ENCODE data around the gene SCNN1B. TPM values are rescaled to one million over a fixed set of nuclear protein-coding genes. Genes with fewer than 3 reads are reported as not detected.
"Not testable (repeated sequence)": the region's sequence is repeated elsewhere in the genome, so short reads cannot be mapped to it uniquely, and the experiment has no call there.

The SCNN1B gene
- total RNA-seq, 1 donor from 2014 or later, result not detected

DNA sequence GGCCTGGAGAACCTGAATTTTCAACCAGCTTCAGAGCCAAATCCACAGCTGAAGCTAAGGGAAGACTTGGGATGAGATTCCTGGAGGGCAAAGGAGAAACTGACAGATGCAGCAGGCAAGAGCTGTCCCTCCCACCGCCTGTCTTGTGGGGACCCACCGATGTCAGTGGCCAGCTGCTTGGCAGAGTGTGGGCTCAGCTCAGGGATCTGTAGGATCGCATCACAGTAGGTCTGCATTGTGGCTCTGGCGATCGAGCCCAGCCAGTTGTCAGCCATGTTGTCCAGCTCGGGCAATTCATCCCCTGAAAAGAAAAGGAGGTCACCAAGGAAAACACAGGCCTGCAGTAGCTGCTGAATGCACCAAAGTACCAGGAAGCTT is 90.1 kb downstream of the SCNN1B start:
- no peak overlapping the region for H3K27ac Mint-ChIP-seq (ENCODE audit: unreplicated experiment)
- H3K4me3 Mint-ChIP-seq (ENCODE audit: unreplicated experiment), result no peak overlapping the region
- H3K4me1 Mint-ChIP-seq (ENCODE audit: unreplicated experiment), result peaks cover 3% of the 10 kb centered on the region
- TF ChIP-seq, protein P1, sequence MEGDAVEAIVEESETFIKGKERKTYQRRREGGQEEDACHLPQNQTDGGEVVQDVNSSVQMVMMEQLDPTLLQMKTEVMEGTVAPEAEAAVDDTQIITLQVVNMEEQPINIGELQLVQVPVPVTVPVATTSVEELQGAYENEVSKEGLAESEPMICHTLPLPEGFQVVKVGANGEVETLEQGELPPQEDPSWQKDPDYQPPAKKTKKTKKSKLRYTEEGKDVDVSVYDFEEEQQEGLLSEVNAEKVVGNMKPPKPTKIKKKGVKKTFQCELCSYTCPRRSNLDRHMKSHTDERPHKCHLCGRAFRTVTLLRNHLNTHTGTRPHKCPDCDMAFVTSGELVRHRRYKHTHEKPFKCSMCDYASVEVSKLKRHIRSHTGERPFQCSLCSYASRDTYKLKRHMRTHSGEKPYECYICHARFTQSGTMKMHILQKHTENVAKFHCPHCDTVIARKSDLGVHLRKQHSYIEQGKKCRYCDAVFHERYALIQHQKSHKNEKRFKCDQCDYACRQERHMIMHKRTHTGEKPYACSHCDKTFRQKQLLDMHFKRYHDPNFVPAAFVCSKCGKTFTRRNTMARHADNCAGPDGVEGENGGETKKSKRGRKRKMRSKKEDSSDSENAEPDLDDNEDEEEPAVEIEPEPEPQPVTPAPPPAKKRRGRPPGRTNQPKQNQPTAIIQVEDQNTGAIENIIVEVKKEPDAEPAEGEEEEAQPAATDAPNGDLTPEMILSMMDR (IDR thresholded peaks at IDR 0.05), result no peak
- no peaks in the 10 kb centered on the region for H3K27me3 Mint-ChIP-seq (ENCODE audit: unreplicated experiment)
- no peaks in the 10 kb centered on the region for H3K9me3 Mint-ChIP-seq (ENCODE audit: unreplicated experiment)
- DNase-seq (ENCODE audit: extremely low spot score, unreplicated experiment), result no peak
- H3K36me3 Mint-ChIP-seq (ENCODE audit: unreplicated experiment), result peaks cover 44% of the 10 kb centered on the region

DNA sequence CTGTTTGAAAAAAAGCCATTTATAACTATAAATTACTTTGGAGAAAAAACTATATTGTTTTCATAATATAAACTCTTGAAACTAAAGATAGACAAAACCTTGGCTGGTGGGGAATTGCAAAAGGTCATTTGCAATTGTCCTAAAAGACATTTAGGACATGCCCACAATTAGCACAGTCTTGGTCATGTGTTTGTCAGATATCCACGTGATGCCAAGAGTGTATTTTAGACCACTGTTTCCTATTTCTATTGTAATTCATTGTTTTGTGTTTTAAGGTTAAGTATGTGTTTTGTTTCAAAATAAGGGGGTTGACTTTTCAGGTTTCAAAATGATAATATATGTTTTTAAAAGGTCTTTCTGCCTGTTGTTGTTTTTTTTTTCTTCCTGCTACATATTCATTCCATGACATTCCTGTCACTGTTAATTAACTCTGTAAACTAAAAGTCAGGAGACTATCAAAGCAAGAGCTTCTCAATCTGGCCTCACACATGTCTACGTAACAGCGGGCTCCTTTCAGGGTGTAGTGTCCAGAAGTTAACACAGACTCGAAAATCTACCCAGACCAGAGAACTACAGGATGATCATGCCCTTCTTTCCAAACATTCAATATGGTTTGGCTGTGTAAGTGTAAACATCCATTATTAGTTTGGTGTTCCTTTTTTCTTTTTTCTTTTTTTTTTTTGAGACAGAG is 92.2 kb downstream of the SCNN1B start:
- Mint-ChIP-seq H3K9me3 (ENCODE audit: unreplicated experiment) (no peaks in the 10 kb centered on the region), H3K27me3 (ENCODE audit: unreplicated experiment) (no peaks in the 10 kb centered on the region), H3K4me1 (ENCODE audit: unreplicated experiment) (peaks cover 3% of the 10 kb centered on the region), H3K27ac (ENCODE audit: unreplicated experiment) (no peak overlapping the region), H3K36me3 (ENCODE audit: unreplicated experiment) (peaks cover 51% of the 10 kb centered on the region), H3K4me3 (ENCODE audit: unreplicated experiment) (no peak overlapping the region)
- TF ChIP-seq, protein P1 (IDR thresholded peaks at IDR 0.05), result no peak
- DNase-seq (ENCODE audit: extremely low spot score, unreplicated experiment), result no peak

DNA sequence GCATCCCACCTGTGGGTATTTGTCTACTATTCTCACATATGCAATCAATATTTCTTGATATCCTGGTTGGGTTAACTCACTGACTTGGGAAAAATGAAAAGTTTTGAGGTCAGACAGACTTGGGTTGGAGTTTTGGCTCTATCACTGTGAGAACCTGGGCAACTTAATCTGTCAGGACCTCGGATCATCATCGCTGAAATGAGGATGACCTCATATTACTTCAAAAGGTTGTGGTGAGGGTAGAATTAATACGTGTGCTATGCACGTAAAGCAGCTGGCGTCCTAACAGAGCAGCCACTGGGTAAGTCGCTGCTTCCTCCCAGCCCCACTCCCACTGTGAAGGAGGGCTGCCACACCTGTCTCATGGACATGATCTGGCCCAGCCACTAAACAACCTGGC is 93.6 kb downstream of the SCNN1B start:
- DNase-seq (ENCODE audit: extremely low spot score, unreplicated experiment), result no peak
- no peak overlapping the region for H3K4me3 Mint-ChIP-seq (ENCODE audit: unreplicated experiment)
- H3K36me3 Mint-ChIP-seq (ENCODE audit: unreplicated experiment), result peaks cover 54% of the 10 kb centered on the region
- no peaks in the 10 kb centered on the region for H3K27me3 Mint-ChIP-seq (ENCODE audit: unreplicated experiment)
- no peaks in the 10 kb centered on the region for H3K9me3 Mint-ChIP-seq (ENCODE audit: unreplicated experiment)
- H3K4me1 Mint-ChIP-seq (ENCODE audit: unreplicated experiment), result peaks cover 3% of the 10 kb centered on the region
- no peak overlapping the region for H3K27ac Mint-ChIP-seq (ENCODE audit: unreplicated experiment)
- TF ChIP-seq, protein P1 (IDR thresholded peaks at IDR 0.05), result no peak

DNA sequence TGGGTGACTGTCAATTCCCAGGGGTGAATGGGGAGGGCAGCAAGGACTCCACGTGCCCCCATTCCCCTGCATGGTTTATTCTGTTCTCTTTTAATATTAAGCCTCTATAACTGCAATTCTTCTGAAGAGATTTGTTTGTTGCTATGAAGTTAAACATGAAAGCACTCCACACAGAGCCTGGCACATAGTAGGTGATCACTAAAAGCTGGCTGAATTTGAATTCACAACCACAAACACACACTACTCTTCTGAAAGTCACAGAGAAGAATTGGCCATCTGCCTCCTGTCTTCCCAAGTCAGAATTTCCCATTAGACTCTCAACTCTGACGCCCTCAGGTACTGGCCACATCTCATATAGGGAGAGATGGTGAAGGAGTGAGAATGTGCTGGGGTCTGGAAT is 95.4 kb downstream of the SCNN1B start:
- Mint-ChIP-seq H3K27me3 (ENCODE audit: unreplicated experiment) (no peaks in the 10 kb centered on the region), H3K9me3 (ENCODE audit: unreplicated experiment) (no peaks in the 10 kb centered on the region), H3K4me3 (ENCODE audit: unreplicated experiment) (no peak overlapping the region), H3K27ac (ENCODE audit: unreplicated experiment) (no peak overlapping the region), H3K36me3 (ENCODE audit: unreplicated experiment) (peaks cover 50% of the 10 kb centered on the region), H3K4me1 (ENCODE audit: unreplicated experiment) (peaks cover 3% of the 10 kb centered on the region)
- no peak for DNase-seq (ENCODE audit: extremely low spot score, unreplicated experiment)
- TF ChIP-seq, protein P1 (IDR thresholded peaks at IDR 0.05), result no peak

DNA sequence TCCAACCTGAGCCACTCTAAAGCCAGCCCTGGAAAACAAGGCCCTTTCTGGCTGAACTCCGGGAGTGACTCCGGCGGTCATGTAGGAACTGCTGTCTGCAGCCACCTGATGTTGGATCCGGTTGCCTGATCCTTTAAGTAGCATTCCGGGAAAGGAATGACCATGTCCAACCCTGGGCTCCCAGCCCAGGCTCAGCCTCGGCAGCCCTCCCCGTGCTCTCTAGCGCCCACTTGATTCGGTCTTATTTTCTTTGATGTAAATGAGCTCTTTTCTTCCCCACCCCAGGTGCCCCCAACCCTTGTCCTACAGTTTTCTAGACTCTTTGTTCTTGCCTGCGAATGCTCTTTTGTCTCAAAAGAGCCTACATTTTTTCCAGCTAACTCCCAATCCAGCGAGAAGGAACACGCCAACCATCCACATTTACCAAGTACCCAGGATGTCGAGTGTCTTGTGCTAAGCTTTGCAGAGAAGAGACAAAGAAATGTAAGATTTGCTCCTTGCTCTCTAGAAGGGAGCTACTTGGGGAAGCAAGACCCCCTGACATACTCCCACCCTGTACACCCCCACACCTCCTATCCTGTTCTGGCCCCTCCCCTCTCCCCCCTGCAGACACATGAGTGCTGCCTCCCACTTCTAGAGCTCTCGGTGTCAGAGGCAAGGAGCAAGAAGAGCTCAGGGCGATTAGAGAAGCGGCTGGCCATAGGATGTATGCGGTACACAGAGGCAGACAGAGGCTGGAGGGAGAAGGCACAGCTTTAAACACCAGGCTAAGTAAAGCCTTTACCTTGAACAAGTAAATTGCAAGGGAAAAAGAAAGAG is 97.1 kb downstream of the SCNN1B start:
- Mint-ChIP-seq H3K36me3 (ENCODE audit: unreplicated experiment) (peaks cover 60% of the 10 kb centered on the region), H3K4me1 (ENCODE audit: unreplicated experiment) (peaks cover 7% of the 10 kb centered on the region), H3K27me3 (ENCODE audit: unreplicated experiment) (no peaks in the 10 kb centered on the region), H3K27ac (ENCODE audit: unreplicated experiment) (no peak overlapping the region), H3K4me3 (ENCODE audit: unreplicated experiment) (no peak overlapping the region), H3K9me3 (ENCODE audit: unreplicated experiment) (no peaks in the 10 kb centered on the region)
- DNase-seq (ENCODE audit: extremely low spot score, unreplicated experiment), result no peak
- TF ChIP-seq, protein P1 (IDR thresholded peaks at IDR 0.05), result no peak

DNA sequence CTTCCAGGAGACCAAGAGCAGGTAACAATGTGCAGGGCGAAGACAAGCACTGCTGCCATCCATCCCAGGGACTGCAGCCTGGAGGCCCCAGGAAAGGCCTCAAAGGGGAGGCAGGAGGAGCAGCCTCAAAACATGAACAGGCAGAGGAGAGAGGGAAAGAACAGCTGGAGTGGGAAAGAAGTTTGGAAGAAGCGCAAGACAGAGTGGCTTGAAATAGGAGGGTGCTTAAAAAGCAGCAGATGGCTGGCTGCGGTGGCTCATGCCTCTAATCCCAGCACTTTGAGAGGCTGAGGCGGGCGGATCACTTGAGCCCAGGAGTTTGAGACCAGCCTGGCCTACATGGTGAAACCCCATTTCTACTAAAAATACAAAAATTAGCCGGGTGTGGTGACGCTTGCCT is 98.3 kb downstream of the SCNN1B start:
- peaks cover 57% of the 10 kb centered on the region for H3K36me3 Mint-ChIP-seq (ENCODE audit: unreplicated experiment)
- H3K27me3 Mint-ChIP-seq (ENCODE audit: unreplicated experiment); H3K27ac Mint-ChIP-seq (ENCODE audit: unreplicated experiment); H3K9me3 Mint-ChIP-seq (ENCODE audit: unreplicated experiment); H3K4me3 Mint-ChIP-seq (ENCODE audit: unreplicated experiment); DNase-seq (ENCODE audit: extremely low spot score, unreplicated experiment): not testable (repeated sequence)
- H3K4me1 Mint-ChIP-seq (ENCODE audit: unreplicated experiment), result peaks cover 14% of the 10 kb centered on the region

Data from osteocyte (in vitro differentiated cells).